Measurements from ENCODE around the gene MAS1L. TPM values are rescaled to one million over a fixed set of nuclear protein-coding genes. Genes with fewer than 3 reads are reported as not detected.

MAS1L gene
- polyA plus RNA-seq, 2 of the 4 experiments (the other 2 are of a cell fraction) = not detected

- Histone ChIP-seq H3K4me2 (no peak overlapping the region), H3K4me3 (no peak overlapping the region), H3K4me1 (no peaks in the 10 kb centered on the region), H3K9me3 (no peaks in the 10 kb centered on the region), H3K27ac (no peak overlapping the region)
- DNase-seq (ENCODE audit: low read depth in 1 of 2, low spot score in 1 of 2) (no peak), FAIRE-seq (no peak), ATAC-seq (no peak)
- CTCF ChIA-PET = no interaction called here
- WGBS (ENCODE audit: missing lambda C conversion rate) = 27% methylated on average over 4 of the region's 7 CpGs
- POLR2A ChIA-PET = no interaction called here
- TF ChIP-seq EHMT2 (IDR thresholded peaks at IDR 0.05; ENCODE audit: low read depth) = no peak
- no peak for TF ChIP-seq HOXB13 (CRISPR knock-in tag; IDR thresholded peaks at IDR 0.05; ENCODE audit: low read depth)
- no peak for TF ChIP-seq CHD4 (IDR thresholded peaks at IDR 0.05; ENCODE audit: borderline replicate concordance)
- TF ChIP-seq GATA3 (IDR thresholded peaks at IDR 0.05; ENCODE audit: borderline replicate concordance) = no peak
- TF ChIP-seq FOXS1 (CRISPR knock-in tag; IDR thresholded peaks at IDR 0.05) = no peak
- no peak for TF ChIP-seq CBX8 (IDR thresholded peaks at IDR 0.05)
- no peak for TF ChIP-seq FOSB (CRISPR knock-in tag; IDR thresholded peaks at IDR 0.05)
- no peak for TF ChIP-seq MAZ (IDR thresholded peaks at IDR 0.05; ENCODE audit: borderline replicate concordance, low read depth, low read length)
- TF ChIP-seq HEYL (CRISPR knock-in tag; IDR thresholded peaks at IDR 0.05) = no peak
- TF ChIP-seq POLR2AphosphoS2 (conservative IDR thresholded peaks at IDR 0.05; ENCODE audit: low read length) = no peak
- no peak for TF ChIP-seq HDAC2 (IDR thresholded peaks at IDR 0.05)
- TF ChIP-seq JUN (IDR thresholded peaks at IDR 0.05) = no peak
- TF ChIP-seq NFE2L2 (conservative IDR thresholded peaks at IDR 0.05; ENCODE audit: low read length) = no peak
- TF ChIP-seq MYC (IDR thresholded peaks at IDR 0.05; ENCODE audit: borderline replicate concordance, low read length) = no peak
- TF ChIP-seq RCOR1 (IDR thresholded peaks at IDR 0.05; ENCODE audit: low read depth, low read length) = no peak
- TF ChIP-seq RAD21 (conservative IDR thresholded peaks at IDR 0.05 in 1 of 2, IDR thresholded peaks at IDR 0.05 in 1 of 2) = no peak
- no peak for TF ChIP-seq BHLHE40 (IDR thresholded peaks at IDR 0.05; ENCODE audit: low read depth, low read length)
These were observed 30.1 kb upstream of the MAS1L start for GRCh38 chr6:29517728-29518440.

DNA sequence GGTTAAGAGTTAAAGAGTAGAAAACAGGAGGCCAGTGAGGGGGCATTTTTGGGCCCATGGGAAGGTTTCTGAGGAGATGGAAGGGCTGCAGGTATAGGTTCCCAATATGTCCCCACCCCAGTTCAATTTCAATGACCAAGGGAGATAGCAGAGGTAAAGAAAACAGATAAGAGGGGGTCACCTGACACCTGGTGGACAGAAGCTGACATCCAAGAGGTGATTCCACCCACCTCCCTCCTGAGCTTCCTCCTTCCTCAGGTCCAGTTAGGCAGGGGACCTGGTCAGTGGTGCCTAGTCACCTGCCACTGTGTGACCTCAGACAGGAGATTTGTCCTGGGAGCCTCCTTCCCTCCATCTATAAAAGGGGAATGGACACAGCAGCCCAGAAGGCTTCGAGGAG is 29.5 kb upstream of the MAS1L start:
- DNase-seq (ENCODE audit: low read depth in 1 of 2, low spot score in 1 of 2) = no peak
- POLR2A ChIA-PET = no interaction called here
- no peak for ATAC-seq
- H3K4me1 ChIP-seq = no peaks in the 10 kb centered on the region
- no peaks in the 10 kb centered on the region for H3K9me3 ChIP-seq
- CTCF ChIA-PET = interaction anchor here (0.6 to 1.3 kb wide), 2 partner anchors 8 to 30 kb away, joined by 3 to 5 read pairs; no protein-coding TSS in a partner anchor
- no peak overlapping the region for H3K4me2 ChIP-seq
- WGBS (ENCODE audit: missing lambda C conversion rate) = no CpG with 5 or more reads among the region's 1 CpG
- FAIRE-seq = no peak
- H3K4me3 ChIP-seq = no peak overlapping the region
- H3K27ac ChIP-seq = no peak overlapping the region
- TF ChIP-seq REST (IDR thresholded peaks at IDR 0.05) = no peak
- TF ChIP-seq HOXB5 (CRISPR knock-in tag; IDR thresholded peaks at IDR 0.05) = no peak
- TF ChIP-seq ELK1 (IDR thresholded peaks at IDR 0.05; ENCODE audit: low read depth, low read length) = no peak
- no peak for TF ChIP-seq ZC3H11A (IDR thresholded peaks at IDR 0.05)
- no peak for TF ChIP-seq RAD21 (conservative IDR thresholded peaks at IDR 0.05 in 1 of 2, IDR thresholded peaks at IDR 0.05 in 1 of 2)
- TF ChIP-seq, protein P1, sequence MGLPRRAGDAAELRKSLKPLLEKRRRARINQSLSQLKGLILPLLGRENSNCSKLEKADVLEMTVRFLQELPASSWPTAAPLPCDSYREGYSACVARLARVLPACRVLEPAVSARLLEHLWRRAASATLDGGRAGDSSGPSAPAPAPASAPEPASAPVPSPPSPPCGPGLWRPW (IDR thresholded peaks at IDR 0.05) = no peak
- TF ChIP-seq ATOH8 (CRISPR knock-in tag; IDR thresholded peaks at IDR 0.05; ENCODE audit: low read depth) = no peak
- no peak for TF ChIP-seq MAFK (IDR thresholded peaks at IDR 0.05; ENCODE audit: partially characterized antibody)
- no peak for TF ChIP-seq FOSB (CRISPR knock-in tag; IDR thresholded peaks at IDR 0.05)
- no peak for TF ChIP-seq RCOR1 (IDR thresholded peaks at IDR 0.05; ENCODE audit: low read depth, low read length)
- TF ChIP-seq, protein P2, sequence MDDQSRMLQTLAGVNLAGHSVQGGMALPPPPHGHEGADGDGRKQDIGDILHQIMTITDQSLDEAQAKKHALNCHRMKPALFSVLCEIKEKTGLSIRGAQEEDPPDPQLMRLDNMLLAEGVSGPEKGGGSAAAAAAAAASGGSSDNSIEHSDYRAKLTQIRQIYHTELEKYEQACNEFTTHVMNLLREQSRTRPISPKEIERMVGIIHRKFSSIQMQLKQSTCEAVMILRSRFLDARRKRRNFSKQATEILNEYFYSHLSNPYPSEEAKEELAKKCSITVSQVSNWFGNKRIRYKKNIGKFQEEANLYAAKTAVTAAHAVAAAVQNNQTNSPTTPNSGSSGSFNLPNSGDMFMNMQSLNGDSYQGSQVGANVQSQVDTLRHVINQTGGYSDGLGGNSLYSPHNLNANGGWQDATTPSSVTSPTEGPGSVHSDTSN (IDR thresholded peaks at IDR 0.05) = no peak
- TF ChIP-seq, protein P3, sequence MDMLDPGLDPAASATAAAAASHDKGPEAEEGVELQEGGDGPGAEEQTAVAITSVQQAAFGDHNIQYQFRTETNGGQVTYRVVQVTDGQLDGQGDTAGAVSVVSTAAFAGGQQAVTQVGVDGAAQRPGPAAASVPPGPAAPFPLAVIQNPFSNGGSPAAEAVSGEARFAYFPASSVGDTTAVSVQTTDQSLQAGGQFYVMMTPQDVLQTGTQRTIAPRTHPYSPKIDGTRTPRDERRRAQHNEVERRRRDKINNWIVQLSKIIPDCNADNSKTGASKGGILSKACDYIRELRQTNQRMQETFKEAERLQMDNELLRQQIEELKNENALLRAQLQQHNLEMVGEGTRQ (IDR thresholded peaks at IDR 0.05) = no peak
- TF ChIP-seq EHMT2 (IDR thresholded peaks at IDR 0.05; ENCODE audit: low read depth) = no peak
- no peak for TF ChIP-seq EHF (CRISPR knock-in tag; IDR thresholded peaks at IDR 0.05)
- no peak for TF ChIP-seq JUNB (IDR thresholded peaks at IDR 0.05)
- TF ChIP-seq SREBF2 (IDR thresholded peaks at IDR 0.05) = no peak
- TF ChIP-seq, protein P4, sequence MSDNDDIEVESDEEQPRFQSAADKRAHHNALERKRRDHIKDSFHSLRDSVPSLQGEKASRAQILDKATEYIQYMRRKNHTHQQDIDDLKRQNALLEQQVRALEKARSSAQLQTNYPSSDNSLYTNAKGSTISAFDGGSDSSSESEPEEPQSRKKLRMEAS (IDR thresholded peaks at IDR 0.05) = no peak
- TF ChIP-seq RNF2 (IDR thresholded peaks at IDR 0.05; ENCODE audit: borderline replicate concordance, low read depth) = no peak

Measured in A549 (cell line).